Neural progenitor cell (in vitro differentiated cells): ENCODE results near the gene CCDC141. TPM values are rescaled to one million over a fixed set of nuclear protein-coding genes. Genes with fewer than 3 reads are reported as not detected.

ENCODE experiments used
- DNase-seq: peaks from one replicate; pipeline ENCODE4 v3.0.0-alpha.2; 2016; ENCODE audit warnings: low spot score
- H2AFZ ChIP-seq: fragments of 200-600 bp; sonication (generic); replicated peaks from 2 replicates; pipeline ENCODE4 v1.6.1; 2016; ENCODE audit warnings: antibody characterized with exemption
- H3F3A ChIP-seq: fragments of 200-600 bp; sonication (generic); 2 replicates; pipeline ENCODE4 v1.6.1; 2016; ENCODE audit warnings: antibody characterized with exemption, low read depth
- H3K27ac ChIP-seq: fragments of 200-600 bp; sonication (generic); 2 replicates; pipeline ENCODE4 v1.5.1; 2016; ENCODE audit warnings: mild to moderate bottlenecking
- H3K27me3 ChIP-seq: fragments of 200-600 bp; sonication (generic); 2 replicates; pipeline ENCODE4 v1.6.1; 2016; ENCODE audit warnings: mild to moderate bottlenecking, moderate library complexity
- H3K36me3 ChIP-seq: fragments of 200-600 bp; sonication (generic); 2 replicates; pipeline ENCODE4 v1.5.1; 2016
- H3K4me1 ChIP-seq: fragments of 200-600 bp; sonication (generic); 2 replicates; pipeline ENCODE4 v1.6.1; 2016; ENCODE audit warnings: mixed run types
- H3K4me2 ChIP-seq: fragments of 200-600 bp; sonication (generic); 2 replicates; pipeline ENCODE4 v1.6.1; 2016
- H3K4me3 ChIP-seq: fragments of 200-600 bp; sonication (generic); 2 replicates; pipeline ENCODE4 v1.5.1; 2016
- H3K79me2 ChIP-seq: fragments of 200-600 bp; sonication (generic); 2 replicates; pipeline ENCODE4 v1.6.1; 2016; ENCODE audit warnings: low read depth
- H3K9ac ChIP-seq: fragments of 200-600 bp; sonication (generic); 2 replicates; pipeline ENCODE4 v1.6.1; 2016
- H3K9me3 ChIP-seq: fragments of 200-600 bp; sonication (generic); 2 replicates; pipeline ENCODE4 v1.5.1; 2016; ENCODE audit warnings: low read depth
- H4K20me1 ChIP-seq: fragments of 200-600 bp; sonication (generic); 2 replicates; pipeline ENCODE4 v1.6.1; 2016; ENCODE audit warnings: low read depth
- H3K27ac Mint-ChIP-seq: 3 replicates; pipeline ENCODE4 v1.8.0; 2021; ENCODE audit warnings: mixed read lengths
- H3K27me3 Mint-ChIP-seq: 2 replicates; pipeline ENCODE4 v1.8.0; 2022; ENCODE audit warnings: low read depth, mild to moderate bottlenecking, inconsistent platforms, moderate library complexity, mixed read lengths; ENCODE audit not compliant: insufficient read depth
- H3K36me3 Mint-ChIP-seq: 3 replicates; pipeline ENCODE4 v1.8.0; 2021; ENCODE audit warnings: mixed read lengths
- H3K4me1 Mint-ChIP-seq: 3 replicates; pipeline ENCODE4 v1.8.0; 2021; ENCODE audit warnings: mixed read lengths
- H3K4me3 Mint-ChIP-seq: 3 replicates; pipeline ENCODE4 v1.8.0; 2021; ENCODE audit warnings: mild to moderate bottlenecking, moderate library complexity, mixed read lengths
- H3K9me3 Mint-ChIP-seq: 3 replicates; pipeline ENCODE4 v1.8.0; 2020; ENCODE audit warnings: mixed read lengths
- EZH2 ChIP-seq: fragments of 200-600 bp; sonication (generic); IDR thresholded peaks from 2 replicates; pipeline ENCODE4 v1.6.1; 2017; ENCODE audit warnings: antibody characterized with exemption, mild to moderate bottlenecking, moderate library complexity
- EZH2phosphoT487 ChIP-seq: fragments of 200-600 bp; sonication (generic); IDR thresholded peaks from 2 replicates; pipeline ENCODE4 v1.6.1; 2017; ENCODE audit warnings: antibody characterized with exemption
- total RNA-seq: library from RNA; depleted of rRNA; stranded (reverse); fragments of >200 nt; gene quantifications from 2 replicates; pipeline ENCODE4 v1.2.3, GENCODE V29; 2015; ENCODE audit warnings: low replicate concordance
- TF ChIP-seq, protein P1 (sequence below): fragments of 200-600 bp; sonication (generic); IDR thresholded peaks from 2 replicates; pipeline ENCODE4 v1.5.1; 2017; ENCODE audit warnings: antibody characterized with exemption, mild to moderate bottlenecking

The CCDC141 gene
- total RNA-seq, 1 donor from 2014 or later, result 1.8 TPM

DNA sequence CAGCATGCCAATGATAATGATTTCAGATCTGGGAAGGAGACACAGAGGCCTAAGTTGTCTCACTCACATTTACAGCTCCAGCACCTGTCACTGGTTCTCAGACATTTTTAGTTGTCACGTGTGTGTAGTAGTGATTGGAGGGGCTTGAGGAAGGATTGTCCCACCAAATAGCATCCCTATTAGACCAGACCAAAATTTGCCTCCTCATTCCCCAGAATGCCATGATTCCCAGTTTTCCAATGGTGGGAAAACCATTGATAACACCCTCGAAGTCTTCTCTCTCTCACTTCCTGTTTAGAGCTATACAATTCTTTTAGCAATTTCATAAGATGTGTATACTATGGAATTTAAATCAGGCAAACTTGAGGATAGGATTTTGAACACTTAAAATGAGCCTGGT is 52.5 kb downstream of the CCDC141 start:
- H3K27me3 Mint-ChIP-seq, result peaks cover 2% of the 10 kb centered on the region
- no peak overlapping the region for H3K27ac Mint-ChIP-seq
- no peaks in the 10 kb centered on the region for H3K4me1 Mint-ChIP-seq

DNA sequence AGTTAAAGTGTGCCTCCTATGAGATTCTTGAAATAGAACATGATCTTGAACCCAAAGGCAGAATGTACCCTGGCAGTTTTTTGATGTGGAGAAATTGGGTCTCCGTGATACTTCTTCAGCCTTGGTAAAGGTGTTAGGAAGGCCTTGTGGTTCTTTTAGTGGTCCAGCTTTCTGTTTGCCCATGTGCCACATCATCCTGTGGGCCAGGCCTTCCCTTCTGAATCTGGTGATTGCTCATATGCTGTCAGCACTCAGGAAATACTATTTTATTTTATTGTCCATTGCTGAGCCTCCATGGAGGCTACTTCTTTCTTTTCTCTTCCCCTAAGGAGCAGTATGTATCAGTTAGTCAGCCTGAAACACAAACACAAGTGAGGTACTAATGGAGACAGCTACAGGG is 52.9 kb downstream of the CCDC141 start:
- Histone ChIP-seq H3K79me2 (no peaks in the 10 kb centered on the region), H3K27ac (no peak overlapping the region), H3K4me2 (no peak overlapping the region), H3F3A (no peaks in the 10 kb centered on the region), H4K20me1 (no peaks in the 10 kb centered on the region), H3K27me3 (no peaks in the 10 kb centered on the region), H3K9me3 (no peaks in the 10 kb centered on the region), H3K4me3 (no peak overlapping the region), H3K9ac (no peak overlapping the region), H3K36me3 (no peaks in the 10 kb centered on the region), H2AFZ (no peak overlapping the region), H3K4me1 (peaks cover 4% of the 10 kb centered on the region)
- no peak overlapping the region for H3K27ac Mint-ChIP-seq
- H3K9me3 Mint-ChIP-seq, result peaks cover 18% of the 10 kb centered on the region
- H3K4me3 Mint-ChIP-seq, result no peak overlapping the region
- DNase-seq, result no peak
- TF ChIP-seq EZH2, result no peak
- TF ChIP-seq, protein P1, sequence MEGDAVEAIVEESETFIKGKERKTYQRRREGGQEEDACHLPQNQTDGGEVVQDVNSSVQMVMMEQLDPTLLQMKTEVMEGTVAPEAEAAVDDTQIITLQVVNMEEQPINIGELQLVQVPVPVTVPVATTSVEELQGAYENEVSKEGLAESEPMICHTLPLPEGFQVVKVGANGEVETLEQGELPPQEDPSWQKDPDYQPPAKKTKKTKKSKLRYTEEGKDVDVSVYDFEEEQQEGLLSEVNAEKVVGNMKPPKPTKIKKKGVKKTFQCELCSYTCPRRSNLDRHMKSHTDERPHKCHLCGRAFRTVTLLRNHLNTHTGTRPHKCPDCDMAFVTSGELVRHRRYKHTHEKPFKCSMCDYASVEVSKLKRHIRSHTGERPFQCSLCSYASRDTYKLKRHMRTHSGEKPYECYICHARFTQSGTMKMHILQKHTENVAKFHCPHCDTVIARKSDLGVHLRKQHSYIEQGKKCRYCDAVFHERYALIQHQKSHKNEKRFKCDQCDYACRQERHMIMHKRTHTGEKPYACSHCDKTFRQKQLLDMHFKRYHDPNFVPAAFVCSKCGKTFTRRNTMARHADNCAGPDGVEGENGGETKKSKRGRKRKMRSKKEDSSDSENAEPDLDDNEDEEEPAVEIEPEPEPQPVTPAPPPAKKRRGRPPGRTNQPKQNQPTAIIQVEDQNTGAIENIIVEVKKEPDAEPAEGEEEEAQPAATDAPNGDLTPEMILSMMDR, result no peak
- TF ChIP-seq EZH2phosphoT487, result no peak
- no peaks in the 10 kb centered on the region for H3K36me3 Mint-ChIP-seq
- H3K4me1 Mint-ChIP-seq, result no peaks in the 10 kb centered on the region
- peaks cover 2% of the 10 kb centered on the region for H3K27me3 Mint-ChIP-seq

More for the DNA sequence above, 52.5 kb downstream of the CCDC141 start:
- H3K9ac ChIP-seq, result no peak overlapping the region
- H3K4me2 ChIP-seq, result no peak overlapping the region
- no peaks in the 10 kb centered on the region for H3K9me3 ChIP-seq
- Mint-ChIP-seq H3K36me3 (no peaks in the 10 kb centered on the region), H3K9me3 (peaks cover 18% of the 10 kb centered on the region), H3K4me3 (no peak overlapping the region)
- H3K79me2 ChIP-seq, result no peaks in the 10 kb centered on the region
- peaks cover 4% of the 10 kb centered on the region for H3K4me1 ChIP-seq
- H2AFZ ChIP-seq, result no peak overlapping the region
- TF ChIP-seq, protein P1, result no peak
- TF ChIP-seq EZH2phosphoT487, result no peak
- TF ChIP-seq EZH2, result no peak
- no peak for DNase-seq
- H4K20me1 ChIP-seq, result no peaks in the 10 kb centered on the region
- H3K27ac ChIP-seq, result no peak overlapping the region
- no peaks in the 10 kb centered on the region for H3K27me3 ChIP-seq
- no peak overlapping the region for H3K4me3 ChIP-seq
- no peaks in the 10 kb centered on the region for H3K36me3 ChIP-seq
- no peaks in the 10 kb centered on the region for H3F3A ChIP-seq

DNA sequence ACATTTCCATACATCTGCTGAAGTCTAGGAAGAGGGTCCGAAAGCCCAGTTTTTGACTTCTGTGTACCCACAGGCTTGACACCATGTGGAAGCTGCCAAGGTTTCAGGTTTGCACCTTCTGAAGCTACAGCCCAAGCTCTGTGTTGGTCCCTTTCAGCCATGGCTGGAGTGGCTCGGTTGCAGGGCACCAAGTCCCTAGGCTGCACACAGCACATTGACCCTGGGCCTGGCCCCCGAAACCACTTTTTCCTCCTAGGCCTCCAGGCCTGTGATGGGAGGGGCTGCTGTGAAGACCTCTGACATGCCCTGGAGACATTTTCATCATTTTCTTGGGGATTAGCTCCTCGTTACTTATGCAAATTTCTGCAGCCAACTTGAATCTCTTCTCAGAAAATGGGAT is 55.7 kb downstream of the CCDC141 start:
- H3K4me3 Mint-ChIP-seq, result no peak overlapping the region
- no peaks in the 10 kb centered on the region for H3K4me1 Mint-ChIP-seq
- Histone ChIP-seq H3K9ac (no peak overlapping the region), H4K20me1 (no peaks in the 10 kb centered on the region), H3K27ac (no peak overlapping the region), H3K4me3 (no peak overlapping the region), H3K79me2 (no peaks in the 10 kb centered on the region), H3K27me3 (no peaks in the 10 kb centered on the region), H3K9me3 (no peaks in the 10 kb centered on the region), H3F3A (no peaks in the 10 kb centered on the region), H3K4me2 (no peak overlapping the region), H3K4me1 (no peaks in the 10 kb centered on the region), H2AFZ (no peak overlapping the region), H3K36me3 (no peaks in the 10 kb centered on the region)
- no peak for DNase-seq
- H3K36me3 Mint-ChIP-seq, result no peaks in the 10 kb centered on the region
- TF ChIP-seq, protein P1, result no peak
- TF ChIP-seq EZH2 (no peak), EZH2phosphoT487 (no peak)
- H3K27me3 Mint-ChIP-seq, result no peaks in the 10 kb centered on the region
- H3K9me3 Mint-ChIP-seq, result peaks cover 18% of the 10 kb centered on the region
- H3K27ac Mint-ChIP-seq, result no peak overlapping the region
